RWPE1 (cell line): ENCODE data around the gene LBR.

ENCODE experiments used
- CTCF ChIA-PET: fragments of 350-600 bp; sonication (Branson Sonifier 250); formaldehyde crosslinking; extraction: SDS; loops from one replicate; lab custom pipeline; 2021; lab: Yijun Ruan, JAX
- POLR2A ChIA-PET: fragments of 400-600 bp; formaldehyde crosslinking; extraction: SDS; loops from one replicate; lab custom pipeline; 2020; ENCODE audit warnings: antibody characterized with exemption; ENCODE audit not compliant: low non-redundant PET; lab: Yijun Ruan, JAX
- DNase-seq: peaks from one replicate; pipeline ENCODE4 v3.0.0; 2012; ENCODE audit warnings: low spot score
- H3K27ac ChIP-seq: fragments of 450-650 bp; 2 replicates; pipeline ENCODE4 v1.5.1; 2017
- CTCF ChIP-seq: fragments of 450-650 bp; conservative IDR thresholded peaks from 2 replicates; pipeline ENCODE4 v1.5.1; 2017; ENCODE audit warnings: low read depth, mild to moderate bottlenecking

LBR gene

GRCh38 chr1:225451340-225451739 is 23.5 kb upstream of the LBR start:
- CTCF ChIA-PET = interaction anchor here (0.6 to 1.3 kb wide), 3 partner anchors 23 to 524 kb away, joined by 3 to 5 read pairs (median 3); no protein-coding TSS in a partner anchor
- POLR2A ChIA-PET = no interaction called here
- peak overlapping the region; percentile 79 for H3K27ac ChIP-seq
- TF ChIP-seq CTCF = no peak
- DNase-seq = no peak

- no peak for TF ChIP-seq CTCF
- DNase-seq = no peak
- ChIA-PET CTCF (interaction anchor here (1.1 to 1.3 kb wide), 2 partner anchors 24 to 525 kb away, joined by 3 to 5 read pairs; no protein-coding TSS in a partner anchor), POLR2A (no interaction called here)
- H3K27ac ChIP-seq = peak overlapping the region; percentile 79
Observed at GRCh38 chr1:225450491-225451191, 22.8 kb upstream of the LBR start.

GRCh38 chr1:225449774-225450173 is 21.9 kb upstream of the LBR start:
- CTCF ChIA-PET = interaction anchor here (0.7 to 1.5 kb wide), 6 partner anchors 22 to 951 kb away, joined by 3 to 6 read pairs (median 4); partner anchors contain the start of gene SRP9
- POLR2A ChIA-PET = no interaction called here
- H3K27ac ChIP-seq = peak overlapping the region; percentile 79
- no peak for TF ChIP-seq CTCF
- no peak for DNase-seq

- no peak for TF ChIP-seq CTCF
- H3K27ac ChIP-seq = peak overlapping the region; percentile 79
- ChIA-PET CTCF (interaction anchor here (0.7 to 1.5 kb wide), 5 partner anchors 23 to 951 kb away, joined by 3 to 6 read pairs (median 4); partner anchors contain the start of gene SRP9), POLR2A (no interaction called here)
- DNase-seq = peak; percentile 99
Observed at GRCh38 chr1:225449261-225449660, 21.4 kb upstream of the LBR start.

GRCh38 chr1:225448146-225448805 is 20.4 kb upstream of the LBR start:
- ChIA-PET CTCF (interaction anchor here (0.6 to 1.5 kb wide), 4 partner anchors 26 to 609 kb away, joined by 3 to 4 read pairs (median 4); no protein-coding TSS in a partner anchor), POLR2A (no interaction called here)
- no peak for DNase-seq
- H3K27ac ChIP-seq = peak overlapping the region; percentile 79
- TF ChIP-seq CTCF = no peak

- no peak for DNase-seq
- H3K27ac ChIP-seq = no peak overlapping the region; the same call in 1 of the 2 replicates
- no peak for TF ChIP-seq CTCF
- POLR2A ChIA-PET = no interaction called here
- CTCF ChIA-PET = interaction anchor here (0.7 to 2.1 kb wide), 2 partner anchors 27 to 166 kb away, joined by 3 to 12 read pairs; no protein-coding TSS in a partner anchor
Observed at GRCh38 chr1:225447650-225448089, 19.8 kb upstream of the LBR start.
